Bronchial epithelial cell (primary cell): ENCODE results near the gene NAV1. TPM values are rescaled to one million over a fixed set of nuclear protein-coding genes. Genes with fewer than 3 reads are reported as not detected.

Experiments
- DNase-seq: peaks from one replicate; pipeline ENCODE4 v3.0.0-alpha.2; 2010; ENCODE audit warnings: low read depth
- FAIRE-seq: peaks from 2 replicates; lab custom pipeline; 2011; peaks lifted over from hg19 to GRCh38; lab: Jason Lieb, UNC
- H3K27me3 ChIP-seq: 2 replicates; pipeline ENCODE4 v1.5.1; 2011; ENCODE audit warnings: low read length; ENCODE audit not compliant: control insufficient read depth, insufficient read depth
- H3K36me3 ChIP-seq: 2 replicates; pipeline ENCODE4 v1.5.1; 2011; ENCODE audit warnings: low read length; ENCODE audit not compliant: control insufficient read depth, insufficient read depth
- H3K4me3 ChIP-seq: 2 replicates; pipeline ENCODE4 v1.5.1; 2011; ENCODE audit warnings: mild to moderate bottlenecking, low read depth, low read length, control low read depth
- CTCF ChIP-seq: IDR thresholded peaks from 2 replicates; pipeline ENCODE4 v1.5.1; 2011; ENCODE audit warnings: mild to moderate bottlenecking, moderate library complexity, low read length, control low read depth, inconsistent platforms; ENCODE audit not compliant: insufficient read depth, severe bottlenecking
- total RNA-seq: library from RNA; depleted of rRNA; stranded (reverse); fragments of >200 nt; gene quantifications from 2 replicates; pipeline ENCODE4 v1.2.1, GENCODE V29; 2014

Gene NAV1
- total RNA-seq, 1 donor from 2014 or later: 1.6 TPM

GRCh38 chr1:201506092-201506491 lies 32.8 kb upstream of the NAV1 start:
- DNase-seq (no peak), FAIRE-seq (no peak)
- H3K27me3 ChIP-seq: no peaks in the 10 kb centered on the region
- no peak for TF ChIP-seq CTCF
- peak overlapping the region; percentile 50 for H3K4me3 ChIP-seq
- H3K36me3 ChIP-seq: no peaks in the 10 kb centered on the region

DNA sequence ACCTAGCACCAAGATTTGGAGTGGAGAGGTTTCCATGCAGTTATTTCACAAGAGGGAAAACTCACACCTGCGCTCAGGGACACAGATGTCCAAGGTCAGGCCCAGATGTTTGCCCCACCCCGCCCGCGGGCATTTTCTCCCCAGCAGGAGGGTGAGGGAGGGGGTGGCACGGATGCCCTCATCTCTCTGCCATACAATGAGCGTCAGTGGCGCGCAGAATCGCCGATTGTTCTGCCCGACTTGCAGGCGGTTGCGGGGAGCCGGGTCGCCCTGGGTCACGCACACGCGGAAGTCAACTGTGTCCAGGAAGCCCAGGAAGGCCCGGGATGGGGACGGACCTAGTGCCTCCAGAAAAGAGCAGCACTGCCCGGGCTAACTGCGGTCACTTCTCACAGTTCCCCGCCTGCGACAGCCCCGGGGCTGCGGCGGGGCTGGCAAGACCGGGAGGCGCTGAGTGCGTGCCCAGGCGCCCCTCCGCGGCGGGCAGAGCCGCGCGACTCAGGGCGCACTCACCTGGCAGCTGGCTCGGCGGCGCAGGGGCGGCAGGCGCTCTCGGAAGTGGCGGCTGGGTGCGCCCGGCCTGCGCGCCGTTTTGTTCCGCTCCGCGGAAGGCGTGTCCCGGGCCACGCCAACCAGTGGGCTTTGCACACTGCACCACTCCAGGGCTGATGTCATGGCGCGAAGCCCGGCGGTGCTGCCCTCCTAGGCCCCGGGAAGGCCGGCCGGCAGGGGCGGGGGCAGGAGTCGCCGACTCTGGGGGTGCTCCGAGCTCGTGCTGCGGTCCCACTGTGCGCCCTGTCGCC lies 32.2 kb upstream of the NAV1 start, which contains the start of gene CSRP1:
CSRP1 (minus strand) TSS at position 567 of the 803 bp plus-strand sequence. CDS start 10,820 bp downstream, outside the sequence.
- no peaks in the 10 kb centered on the region for H3K36me3 ChIP-seq
- no peaks in the 10 kb centered on the region for H3K27me3 ChIP-seq
- H3K4me3 ChIP-seq: peak within 1 kb of the TSS; percentile 50
- no peak for FAIRE-seq
- peak; percentile 10 for TF ChIP-seq CTCF
- DNase-seq: peak; percentile 72

DNA sequence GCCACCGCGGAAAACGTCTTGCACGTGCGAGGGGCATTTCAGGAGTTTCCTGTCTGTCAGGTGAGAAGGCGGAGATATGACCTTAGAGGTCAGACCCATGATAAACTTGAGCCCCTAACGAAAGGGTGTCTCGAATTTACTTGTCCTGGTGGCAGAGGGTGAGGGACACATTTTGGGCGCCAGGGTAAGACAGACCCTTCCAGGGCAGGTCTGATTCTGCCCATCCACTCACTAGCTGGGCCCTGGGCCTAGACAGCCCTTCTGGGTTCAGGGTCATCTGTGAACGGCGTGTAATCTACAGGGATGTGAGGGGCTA lies 31.6 kb upstream of the NAV1 start:
- TF ChIP-seq CTCF: no peak
- no peaks in the 10 kb centered on the region for H3K27me3 ChIP-seq
- FAIRE-seq (no peak), DNase-seq (no peak)
- H3K4me3 ChIP-seq: peak overlapping the region; percentile 50
- no peaks in the 10 kb centered on the region for H3K36me3 ChIP-seq

- no peak for TF ChIP-seq CTCF
- no peak for DNase-seq
- no peak for FAIRE-seq
- H3K27me3 ChIP-seq: no peaks in the 10 kb centered on the region
- no peaks in the 10 kb centered on the region for H3K36me3 ChIP-seq
- H3K4me3 ChIP-seq: no peak overlapping the region
Measured at GRCh38 chr1:201508809-201509208, 30.1 kb upstream of the NAV1 start.

DNA sequence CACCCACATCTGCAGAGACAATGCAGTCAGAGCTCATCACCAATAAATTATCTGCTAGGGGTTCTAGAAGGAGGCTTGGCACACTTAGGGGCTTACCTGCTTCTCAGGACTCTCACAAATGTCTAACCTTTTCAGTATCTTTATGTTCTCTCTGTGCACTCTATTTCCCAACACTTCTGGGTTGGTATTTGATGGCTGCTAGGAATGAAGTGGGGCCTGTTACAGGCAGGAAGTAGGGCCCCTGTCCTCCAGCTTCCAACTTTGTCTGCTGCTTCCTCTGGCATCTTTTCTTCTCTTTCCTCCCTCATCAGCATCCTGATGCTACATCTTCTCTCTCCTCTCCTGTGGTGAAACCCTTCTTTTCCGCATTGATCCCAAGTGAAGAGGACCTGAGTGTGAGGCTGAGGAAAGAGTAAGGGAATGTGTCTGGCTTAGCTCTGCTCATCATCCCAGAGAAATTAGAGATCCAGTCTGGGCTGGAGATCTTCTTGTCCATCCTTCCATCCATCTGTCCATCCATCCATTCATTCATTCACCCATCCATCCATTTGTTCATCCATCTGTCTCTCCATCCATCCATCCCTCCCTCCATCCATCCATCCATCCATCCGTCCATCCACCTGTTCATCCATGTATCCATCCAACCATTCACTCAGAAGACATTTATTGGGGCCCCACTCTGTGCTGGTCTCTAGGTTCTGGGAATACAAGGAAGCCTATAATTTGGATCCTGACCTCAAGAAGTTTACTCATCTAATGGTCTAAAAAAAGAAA lies 29.1 kb upstream of the NAV1 start:
- DNase-seq (no peak), FAIRE-seq (no peak)
- H3K27me3 ChIP-seq: no peaks in the 10 kb centered on the region
- TF ChIP-seq CTCF: no peak
- no peaks in the 10 kb centered on the region for H3K36me3 ChIP-seq
- H3K4me3 ChIP-seq: no peak overlapping the region
